Activated CD8-positive, alpha-beta T cell treated with anti-CD3 and anti-CD28 coated beads for 36 hours (primary cell): ENCODE measurements around the gene RELB. TPM values are rescaled to one million over a fixed set of nuclear protein-coding genes. Genes with fewer than 3 reads are reported as not detected.

Experiments
- ATAC-seq: fragments of 200-7000 bp; cut with Tn5 transposase; one replicate; pipeline ENCODE4 v1.10.0; 2021; ENCODE audit warnings: mild to moderate bottlenecking, moderate library complexity
- CTCF ChIA-PET: fragments of 350-600 bp; sonication (Branson Sonifier 250); formaldehyde crosslinking; loops from one replicate; lab custom pipeline; 2021; ENCODE audit warnings: antibody characterized with exemption; lab: Charles Lee
- POLR2A ChIA-PET: fragments of 350-600 bp; sonication (Branson Sonifier 250); formaldehyde crosslinking; loops from one replicate; lab custom pipeline; 2021; ENCODE audit warnings: antibody characterized with exemption; lab: Charles Lee
- DNase-seq: peaks from one replicate; pipeline ENCODE4 v3.0.0-alpha.2; 2020
- H3K27ac Mint-ChIP-seq: one replicate; pipeline ENCODE4 v1.8.0; 2021; ENCODE audit warnings: mild to moderate bottlenecking, mixed read lengths
- H3K27me3 Mint-ChIP-seq: one replicate; pipeline ENCODE4 v1.8.0; 2021; ENCODE audit warnings: mixed read lengths
- H3K36me3 Mint-ChIP-seq: one replicate; pipeline ENCODE4 v1.8.0; 2021; ENCODE audit warnings: low read depth, mixed read lengths
- H3K4me1 Mint-ChIP-seq: one replicate; pipeline ENCODE4 v1.8.0; 2021; ENCODE audit warnings: low read depth, mixed read lengths
- H3K4me3 Mint-ChIP-seq: one replicate; pipeline ENCODE4 v1.8.0; 2021; ENCODE audit warnings: mild to moderate bottlenecking, moderate library complexity, mixed read lengths
- H3K9me3 Mint-ChIP-seq: one replicate; pipeline ENCODE4 v1.8.0; 2021; ENCODE audit warnings: mixed read lengths
- CTCF ChIP-seq: fragments of 200-600 bp; IDR thresholded peaks from one replicate; pipeline ENCODE4 v1.8.0; 2022; ENCODE audit warnings: antibody characterized with exemption, mild to moderate bottlenecking
- intact Hi-C: fragments of 100-400 bp; cut with micrococcal nuclease; formaldehyde crosslinking; loops from one replicate; pipeline ENCODE4 v1.10.0; 2022
- total RNA-seq, 2 experiments: library from RNA; stranded (reverse); gene quantifications; one replicate each; pipeline ENCODE4 v1.2.3, GENCODE V29; 2021

The RELB gene
- total RNA-seq, 2 experiments from 2014 or later = 37.6 to 37.9 TPM

- Mint-ChIP-seq H3K36me3 (peaks cover 56% of the 10 kb centered on the region), H3K27me3 (no peaks in the 10 kb centered on the region), H3K4me1 (peaks cover 28% of the 10 kb centered on the region), H3K27ac (no peak overlapping the region), H3K4me3 (peak overlapping the region; percentile 10), H3K9me3 (no peaks in the 10 kb centered on the region)
- intact Hi-C loops = no loop called here
- ChIA-PET POLR2A (interaction anchor here (1.0 to 1.4 kb wide), 3 partner anchors 8 to 35 kb away, joined by 3 to 5 read pairs (median 4); no protein-coding TSS in a partner anchor), CTCF (interaction anchor here (1.5 to 3.1 kb wide), 2 partner anchors 21 to 22 kb away, joined by 6 to 27 read pairs; no protein-coding TSS in a partner anchor)
- no peak for DNase-seq
- no peak for TF ChIP-seq CTCF
- ATAC-seq = no peak
These were observed 36.3 kb downstream of the RELB start for GRCh38 chr19:45037393-45038169.

- H3K27ac Mint-ChIP-seq = peak within 1 kb of the TSS; percentile 94
- H3K27me3 Mint-ChIP-seq = no peaks in the 10 kb centered on the region
- peaks cover 50% of the 10 kb centered on the region for H3K36me3 Mint-ChIP-seq
- DNase-seq (peak; percentile 91), ATAC-seq (peak; percentile 98)
- H3K4me1 Mint-ChIP-seq = peaks cover 28% of the 10 kb centered on the region
- peak within 1 kb of the TSS; percentile 92 for H3K4me3 Mint-ChIP-seq
- TF ChIP-seq CTCF = no peak
- H3K9me3 Mint-ChIP-seq = no peaks in the 10 kb centered on the region
- intact Hi-C loops = no loop called here
- CTCF ChIA-PET = interaction anchor here (0.9 to 3.1 kb wide), 9 partner anchors 18 to 300 kb away, joined by 3 to 27 read pairs (median 3); no protein-coding TSS in a partner anchor
- POLR2A ChIA-PET = interaction anchor here (0.6 to 1.8 kb wide), 19 partner anchors 8 to 164 kb away, joined by 3 to 7 read pairs (median 3); partner anchors contain the start of gene GEMIN7
These were observed 37.9 kb downstream of the RELB start, which contains the start of gene CLASRP for GRCh38 chr19:45038931-45039893. Gene CLASRP (plus strand): TSS chr19:45039045. CDS start chr19:45040213, 1,168 bp downstream.

GRCh38 chr19:45040059-45040771 is 39.0 kb downstream of the RELB start:
- H3K4me1 Mint-ChIP-seq = peaks cover 31% of the 10 kb centered on the region
- H3K4me3 Mint-ChIP-seq = peak overlapping the region; percentile 92

More at GRCh38 chr19:45040059-45040771, 39.0 kb downstream of the RELB start:
- no peaks in the 10 kb centered on the region for H3K9me3 Mint-ChIP-seq
- no peaks in the 10 kb centered on the region for H3K27me3 Mint-ChIP-seq
- TF ChIP-seq CTCF = no peak
- H3K27ac Mint-ChIP-seq = peak overlapping the region; percentile 30
- DNase-seq (no peak), ATAC-seq (no peak)
- ChIA-PET CTCF (interaction anchor here (1.1 to 3.1 kb wide), 4 partner anchors 19 to 86 kb away, joined by 3 to 27 read pairs (median 4); no protein-coding TSS in a partner anchor), POLR2A (interaction anchor here (1.0 to 1.8 kb wide), 9 partner anchors 9 to 148 kb away, joined by 3 to 6 read pairs (median 3); no protein-coding TSS in a partner anchor)
- peaks cover 43% of the 10 kb centered on the region for H3K36me3 Mint-ChIP-seq
- intact Hi-C loops = no loop called here
